Testis (tissue), 2 donors: ENCODE results near the gene TNRC6A.

ENCODE experiments used
- CTCF ChIP-seq, 3 experiments: fragments of 450-650 bp in 2 of 3; fragments of 200-600 bp in 1 of 3; sonication (generic) in 1 of 3; IDR thresholded peaks; one replicate each; pipeline ENCODE4 v1.5.1; 2016 to 2019; ENCODE audit warnings: antibody characterized with exemption in 3 of 3, mild to moderate bottlenecking in 2 of 3, moderate library complexity in 1 of 3
- POLR2A ChIP-seq: fragments of 450-650 bp; IDR thresholded peaks from one replicate; pipeline ENCODE4 v1.6.1; 2017; ENCODE audit warnings: antibody characterized with exemption, mild to moderate bottlenecking, moderate library complexity

DNA sequence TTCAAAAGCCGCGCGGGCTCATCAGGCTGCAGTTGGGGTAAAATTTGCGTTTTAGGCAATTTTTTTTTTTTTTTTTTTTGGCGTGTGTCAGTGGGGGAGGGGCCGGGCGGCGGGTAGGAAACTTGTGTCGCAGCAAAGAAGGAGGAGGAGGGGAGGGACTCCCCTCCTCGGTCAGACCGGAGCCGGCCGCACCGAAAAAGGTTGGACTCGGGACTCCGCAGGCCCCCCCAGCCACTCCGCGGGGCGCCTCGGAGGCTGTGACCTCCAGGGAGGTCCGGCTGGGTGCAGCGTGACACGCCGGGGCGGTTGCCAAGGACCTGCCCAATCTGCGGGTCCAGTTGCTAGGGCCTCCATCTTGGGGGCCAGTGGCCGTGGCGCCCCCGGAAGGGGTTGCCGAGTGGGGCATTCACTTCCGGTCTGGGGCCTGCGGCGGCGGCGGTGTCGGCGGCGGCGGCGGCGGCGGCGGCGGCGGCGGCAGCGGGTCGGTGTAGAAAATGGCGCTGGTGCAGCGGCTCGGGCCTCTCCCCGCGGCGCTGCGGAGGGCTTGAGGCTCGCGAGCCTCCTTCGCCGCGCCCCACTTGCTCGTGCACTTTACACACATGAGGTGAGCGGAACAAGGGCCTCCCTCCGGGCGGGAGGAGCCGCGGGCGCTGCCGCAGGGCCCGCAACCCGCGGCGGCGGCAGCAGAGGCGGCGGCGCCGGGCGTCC lies at the start of gene TNRC6A:
- TF ChIP-seq POLR2A (no peak), CTCF (IDR thresholded peaks at IDR 0.05) (no peak)
